T-cell (primary cell): ENCODE results near the gene REXO1. TPM values are rescaled to one million over a fixed set of nuclear protein-coding genes. Genes with fewer than 3 reads are reported as not detected.
"Not testable (repeated sequence)": the region's sequence is repeated elsewhere in the genome, so short reads cannot be mapped to it uniquely, and the experiment has no call there.

Experiments used
- ATAC-seq, 4 experiments: fragments of 200-7000 bp in 3 of 4; fragments of 150-1000 bp in 1 of 4; cut with Tn5 transposase; replicated peaks in 1 of 4; 1 replicate in 3 of 4; 2 replicates in 1 of 4; pipeline ENCODE4 v1.10.0; 2021; ENCODE audit warnings: moderate library complexity in 3 of 4, mild to moderate bottlenecking in 2 of 4, moderate number of reproducible peaks in 1 of 4
- CTCF ChIA-PET, 2 donors: fragments of 300-600 bp; sonication (Branson Sonifier 250); formaldehyde crosslinking; loops; one replicate each; lab custom pipeline; 2022; ENCODE audit warnings: antibody characterized with exemption in 2 of 2; lab: Charles Lee
- POLR2A ChIA-PET, 2 donors: fragments of 300-600 bp; sonication (Branson Sonifier 250); formaldehyde crosslinking; loops; one replicate each; lab custom pipeline; 2022; ENCODE audit warnings: antibody characterized with exemption in 2 of 2; lab: Charles Lee
- DNase-seq, 35 experiments: peaks; one replicate each; pipeline versions ENCODE4 v3.0.0 to v3.0.0-alpha.2; 2013 to 2023
- H3K27ac ChIP-seq: one replicate; pipeline ENCODE4 v1.5.1; 2013; ENCODE audit warnings: low read length
- H3K27me3 ChIP-seq, 2 experiments: replicated peaks in 1 of 2; 1 replicate in 1 of 2; 2 replicates in 1 of 2; pipeline versions ENCODE4 v1.6.1 to v1.7.0; 2013; ENCODE audit warnings: low read length in 1 of 2, mixed read lengths in 1 of 2; ENCODE audit not compliant: control insufficient read depth in 2 of 2, insufficient read depth in 2 of 2; ENCODE audit errors: extremely low read depth in 1 of 2
- H3K36me3 ChIP-seq, 2 donors: 1 replicate in 1 of 2; 2 replicates in 1 of 2; pipeline versions ENCODE4 v1.6.1 to v1.7.0; 2013; ENCODE audit warnings: low read length in 1 of 2; ENCODE audit not compliant: control insufficient read depth in 2 of 2, insufficient read depth in 1 of 2; ENCODE audit errors: extremely low read depth in 1 of 2
- H3K4me1 ChIP-seq, 2 experiments: 1 replicate in 1 of 2; 2 replicates in 1 of 2; pipeline versions ENCODE4 v1.6.1 to v1.7.0; 2013; ENCODE audit warnings: low read length in 2 of 2, mixed read lengths in 1 of 2; ENCODE audit not compliant: insufficient read depth in 2 of 2, control insufficient read depth in 1 of 2; ENCODE audit errors: extremely low read depth in 1 of 2
- H3K4me3 ChIP-seq, 2 donors: 1 replicate in 1 of 2; 2 replicates in 1 of 2; pipeline versions ENCODE4 v1.5.1 to v1.7.0; 2013; ENCODE audit warnings: mild to moderate bottlenecking in 2 of 2, low read length in 1 of 2, moderate library complexity in 1 of 2; ENCODE audit not compliant: control insufficient read depth in 1 of 2; ENCODE audit errors: extremely low read depth in 1 of 2
- H3K9me3 ChIP-seq: 2 replicates; pipeline ENCODE4 v1.7.0; 2013
- H3K27ac Mint-ChIP-seq, 2 donors: one replicate each; pipeline ENCODE4 v1.8.0; 2020 to 2021; ENCODE audit warnings: mild to moderate bottlenecking in 2 of 2, mixed read lengths in 2 of 2
- H3K27me3 Mint-ChIP-seq, 2 donors: one replicate each; pipeline ENCODE4 v1.8.0; 2021 to 2022; ENCODE audit warnings: mixed read lengths in 2 of 2
- H3K36me3 Mint-ChIP-seq: one replicate; pipeline ENCODE4 v1.8.0; 2021; ENCODE audit warnings: mixed read lengths
- H3K4me1 Mint-ChIP-seq, 3 donors: one replicate each; pipeline ENCODE4 v1.8.0; 2020 to 2022; ENCODE audit warnings: mixed read lengths in 3 of 3, mild to moderate bottlenecking in 1 of 3
- H3K4me3 Mint-ChIP-seq, 3 donors: one replicate each; pipeline ENCODE4 v1.8.0; 2020 to 2022; ENCODE audit warnings: mild to moderate bottlenecking in 3 of 3, mixed read lengths in 3 of 3, moderate library complexity in 3 of 3
- H3K9me3 Mint-ChIP-seq, 3 donors: one replicate each; pipeline ENCODE4 v1.8.0; 2020 to 2022; ENCODE audit warnings: mixed read lengths in 3 of 3
- WGBS: methylation state at CpG from one replicate; pipeline ENCODE4 v1.1.5; 2013; ENCODE audit warnings: missing lambda C conversion rate; ENCODE audit not compliant: insufficient coverage; 5-methylcytosine and 5-hydroxymethylcytosine counted together
- total RNA-seq, 35 experiments: library from RNA in 6 of 35; stranded (reverse) in 6 of 35; fragments of 120-200 nt in 1 of 35; gene quantifications; one replicate each; pipeline versions ENCODE4 v1.2.1 to v1.2.4 and lab custom pipeline; 2013 to 2026

Gene REXO1
- total RNA-seq, 5 donors from 2014 or later (not counting 1 experiment from before 2014, with no cell fraction given) = 68.4 to 97.5 (median 78.7) TPM

DNA sequence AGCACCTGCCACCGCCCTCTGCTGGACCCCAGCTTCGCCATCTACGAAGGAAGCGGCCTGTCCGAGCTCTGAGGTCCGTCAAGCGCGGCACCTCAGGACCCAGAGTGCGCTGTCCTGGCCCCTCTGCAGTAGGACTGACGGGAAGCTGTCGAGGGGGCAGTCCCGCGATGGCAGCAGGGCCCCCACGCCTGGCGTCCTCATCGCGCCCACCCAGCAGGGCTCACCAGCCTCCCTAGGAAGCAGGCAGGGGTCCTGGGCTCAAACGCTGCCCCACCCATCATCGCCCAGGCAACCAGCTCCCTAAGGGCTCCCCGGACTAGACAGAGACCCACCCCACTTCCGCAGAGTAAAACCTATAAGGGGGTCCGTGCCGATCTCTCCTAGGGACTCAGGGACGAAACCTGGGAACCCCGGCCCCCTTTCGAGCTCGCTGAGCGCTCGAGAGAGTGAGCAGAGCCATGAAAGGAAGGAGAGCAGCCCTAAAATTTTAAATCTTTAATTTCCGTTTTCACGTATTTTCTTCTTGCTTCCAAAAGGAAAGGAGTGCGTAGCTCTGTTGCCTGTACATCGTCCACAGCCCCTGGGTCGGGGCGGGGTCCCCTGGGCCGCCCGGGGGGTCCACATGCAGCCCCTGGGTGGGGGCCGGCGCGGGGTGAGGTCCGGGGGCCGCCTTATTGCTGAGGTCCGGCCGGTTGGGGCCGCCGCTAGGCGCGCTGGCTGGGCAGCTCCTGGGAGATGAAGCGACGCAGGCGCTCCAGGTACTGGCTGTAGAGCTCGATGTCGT lies 28.4 kb upstream of the REXO1 start:
- not testable (repeated sequence) for DNase-seq
- peaks cover 17 to 54% of the 10 kb centered on the region in 2 experiments for H3K4me1 ChIP-seq

DNA sequence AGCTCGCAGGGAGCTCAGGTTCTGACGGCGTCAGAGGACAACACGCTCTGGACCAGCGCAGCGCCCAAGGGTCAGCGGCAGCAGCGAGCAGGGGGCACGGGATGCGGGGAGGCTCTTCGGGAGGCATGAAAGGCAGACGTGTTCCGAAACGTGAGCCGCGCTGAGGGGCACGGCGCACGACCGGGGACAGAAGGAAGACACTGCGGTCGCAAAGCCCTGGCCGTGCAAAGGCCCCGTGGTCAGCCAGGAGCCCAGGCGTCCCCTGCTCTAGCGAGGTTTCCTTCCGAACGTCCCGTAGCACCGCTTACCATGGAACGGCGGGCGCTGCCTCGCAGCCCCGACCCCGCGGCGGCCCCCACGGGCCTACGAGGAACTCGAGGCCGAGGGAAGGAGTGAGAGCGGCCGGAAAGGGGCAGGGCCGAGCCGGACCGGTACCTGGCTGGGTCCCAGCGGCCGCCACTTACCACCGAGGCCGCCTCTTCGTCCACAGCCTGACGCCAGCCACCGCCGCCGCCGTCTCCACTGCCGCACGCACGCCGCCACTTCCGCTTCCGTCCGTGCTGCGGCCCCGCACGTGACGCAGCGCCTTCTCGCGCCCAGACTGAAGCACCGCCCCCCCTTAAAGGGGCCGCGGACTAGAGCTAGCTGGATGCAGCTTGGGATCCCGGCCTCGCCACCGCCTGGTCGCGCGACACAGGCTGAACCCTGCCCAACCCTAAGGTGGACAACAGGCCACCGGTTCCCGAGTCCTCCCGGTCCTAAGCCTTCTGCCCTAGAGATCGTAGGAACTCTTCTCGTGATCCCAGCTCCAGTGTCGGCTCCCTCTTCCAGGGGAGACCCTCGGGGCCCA lies 27.6 kb upstream of the REXO1 start:
- POLR2A ChIA-PET = interaction anchor here (0.6 to 1.3 kb wide), 2 partner anchors 166 to 1248 kb away, joined by 3 read pairs; no protein-coding TSS in a partner anchor
- H3K4me1 Mint-ChIP-seq = peaks cover 32 to 48% (median 35%) of the 10 kb centered on the region in 3 donors
- CTCF ChIA-PET = interaction anchor here in 1 of 2 donors (0.6 to 0.9 kb wide), 3 partner anchors 11 to 1220 kb away, joined by 3 to 4 read pairs (median 3); no protein-coding TSS in a partner anchor

More for the DNA sequence above, 28.4 kb upstream of the REXO1 start:
- H3K27me3 ChIP-seq, H3K27me3 Mint-ChIP-seq, H3K36me3 Mint-ChIP-seq, H3K9me3 Mint-ChIP-seq, CTCF ChIA-PET, H3K9me3 ChIP-seq: not testable (repeated sequence)
- Mint-ChIP-seq H3K4me1 (peaks cover 30 to 49% (median 36%) of the 10 kb centered on the region in 3 donors), H3K4me3 (peak overlapping the region; percentile 95 to 99 (median 98)), H3K27ac (peak overlapping the region; percentile 89 to 93)
- peak; percentile 5 to 21 (median 12) for ATAC-seq
- POLR2A ChIA-PET = interaction anchor here (0.6 to 1.3 kb wide), 2 partner anchors 166 to 1247 kb away, joined by 3 read pairs; no protein-coding TSS in a partner anchor
- Histone ChIP-seq H3K27ac (peak overlapping the region; percentile 80), H3K4me3 (peak overlapping the region; percentile 93 to 97), H3K36me3 (peaks cover 15 to 32% of the 10 kb centered on the region in 2 donors)
- WGBS = 45% methylated on average over 26 of the region's 53 CpGs

DNA sequence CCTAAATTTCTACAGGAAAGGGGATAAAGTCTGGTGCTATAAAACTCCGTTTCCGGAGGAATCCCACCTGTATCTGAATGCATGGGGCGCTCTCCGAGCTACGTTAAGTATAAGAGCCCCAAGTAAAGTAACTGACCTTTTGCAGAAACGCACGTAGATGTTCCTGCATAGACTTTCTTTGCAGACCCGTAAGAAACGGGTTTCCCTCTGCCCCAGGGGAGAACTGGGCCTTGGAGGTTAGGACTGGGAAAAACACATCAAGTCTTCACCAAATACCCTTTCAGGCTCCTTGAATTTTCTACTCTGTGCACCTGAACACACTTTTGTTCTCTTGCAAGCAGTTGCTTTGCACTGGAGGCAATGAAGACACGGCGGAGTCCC lies 27.0 kb upstream of the REXO1 start:
- Mint-ChIP-seq H3K4me3 (peak overlapping the region; percentile 95 to 99 (median 98)), H3K4me1 (peaks cover 31 to 48% (median 38%) of the 10 kb centered on the region in 3 donors), H3K27ac (peak overlapping the region; percentile 94 to 96)
- not testable (repeated sequence) for H3K27me3 ChIP-seq, H3K9me3 ChIP-seq, H3K27me3 Mint-ChIP-seq, H3K9me3 Mint-ChIP-seq, DNase-seq, H3K36me3 Mint-ChIP-seq
- peak in 2 of 4 experiments; percentile 2 for ATAC-seq
- 0% methylated on average over 10 of the region's 11 CpGs for WGBS
- ChIA-PET POLR2A (interaction anchor here in 1 of 2 donors (0.7 kb wide), 1 partner anchor 11 kb away, joined by 3 read pairs; no protein-coding TSS in a partner anchor), CTCF (interaction anchor here in 1 of 2 donors (0.6 to 0.9 kb wide), 4 partner anchors 11 to 363 kb away, joined by 3 to 7 read pairs (median 4); no protein-coding TSS in a partner anchor)
- peak overlapping the region; percentile 80 for H3K27ac ChIP-seq
- peak overlapping the region; percentile 93 to 97 for H3K4me3 ChIP-seq
- H3K4me1 ChIP-seq = peaks cover 17 to 52% of the 10 kb centered on the region in 2 experiments
- peaks cover 19 to 34% of the 10 kb centered on the region in 2 donors for H3K36me3 ChIP-seq

More for the DNA sequence above, 27.6 kb upstream of the REXO1 start:
- H3K4me3 Mint-ChIP-seq = peak overlapping the region; percentile 95 to 99 (median 98)
- peak overlapping the region; percentile 94 to 96 for H3K27ac Mint-ChIP-seq
- H3K27me3 ChIP-seq = no peaks in the 10 kb centered on the region
- no peaks in the 10 kb centered on the region for H3K9me3 Mint-ChIP-seq
- peak overlapping the region; percentile 80 for H3K27ac ChIP-seq
- H3K27me3 Mint-ChIP-seq = no peaks in the 10 kb centered on the region
- WGBS = 1% methylated on average over 87 of the region's 87 CpGs
- no peaks in the 10 kb centered on the region for H3K9me3 ChIP-seq
- peak overlapping the region; percentile 93 to 97 for H3K4me3 ChIP-seq
- H3K36me3 Mint-ChIP-seq = no peaks in the 10 kb centered on the region
- peaks cover 17 to 57% of the 10 kb centered on the region in 2 experiments for H3K4me1 ChIP-seq
- DNase-seq (peak; percentile 68 to 95 (median 82)), ATAC-seq (peak; percentile 87 to 94 (median 94))
- H3K36me3 ChIP-seq = peaks cover 15 to 37% of the 10 kb centered on the region in 2 donors

DNA sequence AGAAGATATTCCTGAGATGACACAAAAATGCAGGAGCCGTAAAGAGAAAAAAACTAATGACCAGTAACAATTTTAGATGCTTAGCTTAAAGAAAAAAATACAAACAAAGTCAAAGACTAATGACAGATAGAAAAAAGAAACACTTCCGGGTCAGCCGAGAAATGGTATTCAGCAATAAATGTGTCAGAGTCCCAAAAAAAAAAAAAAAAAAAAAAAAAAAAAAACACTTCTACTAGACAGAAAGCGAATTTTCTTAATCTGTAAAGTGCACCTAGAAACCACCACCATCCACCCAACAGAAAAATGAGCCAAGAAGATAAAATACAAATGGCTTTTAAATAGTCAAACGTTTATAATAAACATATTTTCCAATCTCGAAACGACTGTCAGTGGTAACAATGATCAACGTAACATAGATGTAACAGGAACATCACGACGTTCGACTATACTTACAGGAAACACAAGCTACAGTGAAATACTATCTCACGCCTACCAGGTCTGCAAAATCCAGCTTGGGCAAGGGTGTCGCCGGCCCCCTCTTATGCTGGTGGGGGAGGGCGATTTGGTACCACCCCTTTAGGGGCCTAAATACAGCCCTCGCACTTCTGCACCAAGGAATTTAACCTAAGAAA lies 26.4 kb upstream of the REXO1 start:
- H3K4me3 Mint-ChIP-seq = peak overlapping the region; percentile 95 to 99 (median 98)
- peak in 2 of 4 experiments; percentile 20 to 67 for ATAC-seq
- peaks cover 30 to 45% (median 38%) of the 10 kb centered on the region in 3 donors for H3K4me1 Mint-ChIP-seq
- H3K36me3 ChIP-seq = peaks cover 15 to 30% of the 10 kb centered on the region in 2 donors
- peak overlapping the region; percentile 93 to 97 for H3K4me3 ChIP-seq
- 0% methylated on average over 1 of the region's 16 CpGs for WGBS
- H3K27me3 Mint-ChIP-seq = no peaks in the 10 kb centered on the region
- CTCF ChIA-PET = interaction anchor here in 1 of 2 donors (0.6 to 0.9 kb wide), 4 partner anchors 10 to 364 kb away, joined by 3 to 7 read pairs (median 4); no protein-coding TSS in a partner anchor
- H3K27me3 ChIP-seq = no peaks in the 10 kb centered on the region
- POLR2A ChIA-PET = interaction anchor here (0.6 to 0.8 kb wide), 4 partner anchors 10 to 360 kb away, joined by 3 to 7 read pairs (median 4); no protein-coding TSS in a partner anchor
- peak overlapping the region; percentile 80 for H3K27ac ChIP-seq
- peak overlapping the region; percentile 94 to 96 for H3K27ac Mint-ChIP-seq
- peaks cover 17 to 47% of the 10 kb centered on the region in 2 experiments for H3K4me1 ChIP-seq
- H3K9me3 Mint-ChIP-seq = no peaks in the 10 kb centered on the region
- DNase-seq = peak in 8 of 35 experiments; percentile 30 to 74 (median 53)
- no peaks in the 10 kb centered on the region for H3K9me3 ChIP-seq
- H3K36me3 Mint-ChIP-seq = no peaks in the 10 kb centered on the region

DNA sequence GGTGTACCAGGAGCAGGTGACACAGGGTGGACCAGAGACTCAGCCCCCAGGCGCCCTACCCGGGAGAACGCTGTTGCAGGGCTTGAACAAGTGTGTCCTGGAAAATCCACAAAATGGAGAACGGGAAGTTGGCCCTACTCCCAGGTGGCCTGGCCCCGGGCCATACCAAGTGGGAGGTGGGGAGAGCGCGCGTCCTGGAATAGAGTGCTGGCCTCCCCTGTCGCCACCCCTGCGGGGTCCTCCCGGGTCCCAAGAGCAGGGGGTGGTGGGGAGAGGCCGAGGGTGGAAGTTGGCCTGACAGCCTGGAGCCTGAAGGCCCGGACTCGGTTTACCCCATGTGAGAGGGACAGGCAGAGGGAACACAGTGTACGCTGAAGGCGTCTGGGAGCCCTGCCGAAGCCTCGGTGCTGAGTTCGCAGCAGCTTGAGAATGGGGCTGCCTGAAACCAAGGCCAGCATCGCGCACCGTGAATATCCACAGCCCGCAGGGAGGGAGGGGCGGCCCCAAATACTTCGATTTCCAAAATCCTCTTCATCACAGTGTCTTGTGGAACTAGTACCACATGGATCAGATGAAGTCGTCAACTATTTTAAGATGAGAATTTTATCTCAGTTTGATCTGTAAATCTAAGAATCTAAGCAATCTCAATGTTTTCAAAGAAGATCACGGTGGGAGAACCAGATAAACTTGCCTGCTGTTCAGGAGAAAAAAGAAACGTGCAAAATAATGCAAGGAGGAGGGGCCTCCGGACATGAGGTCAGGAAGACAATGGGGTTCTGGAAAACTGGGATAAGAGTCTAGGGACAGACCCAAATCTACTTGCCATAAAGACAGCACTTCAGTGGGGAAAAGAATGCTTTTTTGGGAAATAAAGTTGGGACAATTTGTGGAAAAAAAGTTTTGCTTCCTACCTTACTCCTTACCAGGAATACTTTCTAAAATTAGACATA lies 25.5 kb upstream of the REXO1 start:
- Histone ChIP-seq H3K4me3 (peak overlapping the region in 1 of 2 donors; percentile 97), H3K36me3 (peaks cover 15 to 30% of the 10 kb centered on the region in 2 donors), H3K27ac (peak overlapping the region; percentile 80), H3K4me1 (peaks cover 17 to 50% of the 10 kb centered on the region in 2 experiments), H3K27me3 (no peaks in the 10 kb centered on the region), H3K9me3 (no peaks in the 10 kb centered on the region)
- Mint-ChIP-seq H3K27me3 (no peaks in the 10 kb centered on the region), H3K36me3 (no peaks in the 10 kb centered on the region), H3K27ac (peak overlapping the region; percentile 94 to 96), H3K9me3 (no peaks in the 10 kb centered on the region), H3K4me3 (peak overlapping the region; percentile 95 to 99 (median 98)), H3K4me1 (peaks cover 35 to 47% (median 38%) of the 10 kb centered on the region in 3 donors)
- ChIA-PET CTCF (no interaction called here), POLR2A (interaction anchor here (0.6 to 0.8 kb wide), 3 partner anchors 24 to 361 kb away, joined by 3 to 7 read pairs (median 6); no protein-coding TSS in a partner anchor)
- no peak for DNase-seq
- WGBS = 94% methylated on average over 14 of the region's 29 CpGs
- ATAC-seq = no peak
